ENCODE data around the gene SLC38A4. TPM values are rescaled to one million over a fixed set of nuclear protein-coding genes. Genes with fewer than 3 reads are reported as not detected.

The SLC38A4 gene
- total RNA-seq, 1 donor from 2014 or later: 9.4 TPM

- Mint-ChIP-seq H3K36me3 (ENCODE audit: insufficient read depth) (no peaks in the 10 kb centered on the region), H3K4me1 (ENCODE audit: low read depth) (peaks cover 8% of the 10 kb centered on the region), H3K4me3 (ENCODE audit: low read depth) (no peak overlapping the region), H3K27ac (no peak overlapping the region), H3K9me3 (ENCODE audit: low read depth) (no peaks in the 10 kb centered on the region), H3K27me3 (no peaks in the 10 kb centered on the region)
- TF ChIP-seq CTCF (IDR thresholded peaks at IDR 0.05; ENCODE audit: unreplicated experiment): no peak
- DNase-seq (ENCODE audit: low spot score, unreplicated experiment): no peak
These were observed 45.9 kb downstream of the SLC38A4 start for GRCh38 chr12:46779879-46780278.

- Mint-ChIP-seq H3K27me3 (no peaks in the 10 kb centered on the region), H3K4me3 (ENCODE audit: low read depth) (no peak overlapping the region), H3K4me1 (ENCODE audit: low read depth) (peaks cover 12% of the 10 kb centered on the region), H3K9me3 (ENCODE audit: low read depth) (no peaks in the 10 kb centered on the region), H3K27ac (no peak overlapping the region), H3K36me3 (ENCODE audit: insufficient read depth) (no peaks in the 10 kb centered on the region)
- no peak for DNase-seq (ENCODE audit: low spot score, unreplicated experiment)
- no peak for TF ChIP-seq CTCF (IDR thresholded peaks at IDR 0.05; ENCODE audit: unreplicated experiment)
These were observed 46.7 kb downstream of the SLC38A4 start for GRCh38 chr12:46779063-46779462.

DNA sequence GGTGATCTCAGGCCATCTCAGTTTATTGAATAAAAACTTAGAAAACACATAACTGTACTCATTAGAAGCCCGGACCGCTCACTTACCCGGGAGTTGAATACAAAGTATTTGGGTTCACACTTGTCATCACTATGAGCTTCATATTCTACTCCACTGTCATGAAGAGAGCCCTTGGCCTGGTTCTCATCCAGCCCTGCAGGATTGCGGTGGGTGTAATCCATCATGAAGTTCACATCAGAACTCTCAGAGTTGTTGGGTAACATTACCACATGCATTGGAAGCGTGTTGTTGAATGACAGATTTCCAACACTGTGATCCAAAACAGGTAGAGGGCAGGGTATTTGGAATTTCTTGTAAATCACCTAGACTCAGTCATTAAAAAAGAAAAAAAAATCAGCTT, 47.4 kb downstream of the SLC38A4 start:
- Mint-ChIP-seq H3K9me3 (ENCODE audit: low read depth) (no peaks in the 10 kb centered on the region), H3K4me1 (ENCODE audit: low read depth) (peaks cover 17% of the 10 kb centered on the region), H3K36me3 (ENCODE audit: insufficient read depth) (no peaks in the 10 kb centered on the region), H3K27me3 (no peaks in the 10 kb centered on the region), H3K27ac (no peak overlapping the region), H3K4me3 (ENCODE audit: low read depth) (no peak overlapping the region)
- DNase-seq (ENCODE audit: low spot score, unreplicated experiment): no peak
- TF ChIP-seq CTCF (IDR thresholded peaks at IDR 0.05; ENCODE audit: unreplicated experiment): no peak

DNA sequence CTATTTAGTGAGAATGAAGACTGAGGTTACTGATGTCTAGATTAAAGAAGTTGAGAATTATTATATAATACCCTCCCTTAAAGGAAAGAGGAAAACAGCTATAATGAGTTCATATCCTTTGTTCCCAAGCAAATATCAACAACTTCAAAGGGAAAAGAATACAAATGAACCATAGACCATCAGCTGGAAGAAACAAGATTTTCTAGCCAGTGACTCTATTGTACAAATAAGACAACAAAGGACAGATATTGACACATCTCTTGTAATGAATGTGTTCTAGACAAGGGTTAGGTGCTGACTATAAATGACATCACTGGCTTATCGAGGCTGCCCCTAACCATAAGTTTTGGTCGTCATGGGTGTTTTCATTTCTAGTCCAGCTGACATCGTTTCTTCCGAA, 48.2 kb downstream of the SLC38A4 start:
- H3K36me3 Mint-ChIP-seq (ENCODE audit: insufficient read depth): no peaks in the 10 kb centered on the region
- H3K27ac Mint-ChIP-seq: no peak overlapping the region
- H3K9me3 Mint-ChIP-seq (ENCODE audit: low read depth): no peaks in the 10 kb centered on the region
- no peak overlapping the region for H3K4me3 Mint-ChIP-seq (ENCODE audit: low read depth)
- H3K4me1 Mint-ChIP-seq (ENCODE audit: low read depth): peaks cover 20% of the 10 kb centered on the region
- no peak for DNase-seq (ENCODE audit: low spot score, unreplicated experiment)
- no peaks in the 10 kb centered on the region for H3K27me3 Mint-ChIP-seq
- no peak for TF ChIP-seq CTCF (IDR thresholded peaks at IDR 0.05; ENCODE audit: unreplicated experiment)

- Mint-ChIP-seq H3K9me3 (ENCODE audit: low read depth) (no peaks in the 10 kb centered on the region), H3K36me3 (ENCODE audit: insufficient read depth) (no peaks in the 10 kb centered on the region), H3K27ac (no peak overlapping the region), H3K4me3 (ENCODE audit: low read depth) (no peak overlapping the region), H3K27me3 (no peaks in the 10 kb centered on the region), H3K4me1 (ENCODE audit: low read depth) (peaks cover 32% of the 10 kb centered on the region)
- no peak for DNase-seq (ENCODE audit: low spot score, unreplicated experiment)
- no peak for TF ChIP-seq CTCF (IDR thresholded peaks at IDR 0.05; ENCODE audit: unreplicated experiment)
These were observed 50.0 kb downstream of the SLC38A4 start for GRCh38 chr12:46775796-46776195.

All from progenitor cell of endocrine pancreas (in vitro differentiated cells).